ENCODE results near the gene RYR2. TPM values are rescaled to one million over a fixed set of nuclear protein-coding genes. Genes with fewer than 3 reads are reported as not detected.

Gene RYR2
- total RNA-seq, 1 experiment from 2014 or later: 0.90 TPM

DNA sequence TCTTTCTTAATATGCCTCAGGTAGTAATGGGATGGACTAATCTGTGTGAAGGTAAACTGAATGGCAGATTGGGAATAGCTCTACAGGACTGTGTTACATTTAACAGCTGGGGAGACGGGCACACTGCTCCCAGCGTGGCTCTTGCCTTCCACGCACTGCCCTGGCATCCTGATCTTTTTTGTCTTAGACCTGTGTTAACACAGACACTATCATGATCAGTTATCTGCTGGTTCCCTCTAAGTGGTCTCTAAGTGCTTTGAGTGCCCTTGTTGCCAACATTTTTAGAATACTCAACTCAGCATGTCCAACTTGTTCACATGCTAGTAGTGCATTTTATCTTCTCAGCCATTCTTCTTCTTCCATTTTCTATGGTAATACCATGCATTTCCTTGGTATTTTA is 208.1 kb downstream of the RYR2 start:
- Mint-ChIP-seq H3K9me3 (ENCODE audit: low read depth, unreplicated experiment) (peaks cover 6% of the 10 kb centered on the region), H3K4me1 (ENCODE audit: low read depth, unreplicated experiment) (no peaks in the 10 kb centered on the region), H3K4me3 (ENCODE audit: low read depth, unreplicated experiment) (no peak overlapping the region), H3K27me3 (ENCODE audit: unreplicated experiment) (no peaks in the 10 kb centered on the region), H3K27ac (ENCODE audit: unreplicated experiment) (no peak overlapping the region), H3K36me3 (ENCODE audit: insufficient read depth, unreplicated experiment) (no peaks in the 10 kb centered on the region)
- BruUV-seq (replicated peaks): no TSS peak
- intact Hi-C loops (cut with micrococcal nuclease; ENCODE audit: unreplicated experiment): no loop called here
- CTCF ChIA-PET: no interaction called here
- TF ChIP-seq, protein P1, sequence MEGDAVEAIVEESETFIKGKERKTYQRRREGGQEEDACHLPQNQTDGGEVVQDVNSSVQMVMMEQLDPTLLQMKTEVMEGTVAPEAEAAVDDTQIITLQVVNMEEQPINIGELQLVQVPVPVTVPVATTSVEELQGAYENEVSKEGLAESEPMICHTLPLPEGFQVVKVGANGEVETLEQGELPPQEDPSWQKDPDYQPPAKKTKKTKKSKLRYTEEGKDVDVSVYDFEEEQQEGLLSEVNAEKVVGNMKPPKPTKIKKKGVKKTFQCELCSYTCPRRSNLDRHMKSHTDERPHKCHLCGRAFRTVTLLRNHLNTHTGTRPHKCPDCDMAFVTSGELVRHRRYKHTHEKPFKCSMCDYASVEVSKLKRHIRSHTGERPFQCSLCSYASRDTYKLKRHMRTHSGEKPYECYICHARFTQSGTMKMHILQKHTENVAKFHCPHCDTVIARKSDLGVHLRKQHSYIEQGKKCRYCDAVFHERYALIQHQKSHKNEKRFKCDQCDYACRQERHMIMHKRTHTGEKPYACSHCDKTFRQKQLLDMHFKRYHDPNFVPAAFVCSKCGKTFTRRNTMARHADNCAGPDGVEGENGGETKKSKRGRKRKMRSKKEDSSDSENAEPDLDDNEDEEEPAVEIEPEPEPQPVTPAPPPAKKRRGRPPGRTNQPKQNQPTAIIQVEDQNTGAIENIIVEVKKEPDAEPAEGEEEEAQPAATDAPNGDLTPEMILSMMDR (IDR thresholded peaks at IDR 0.05; ENCODE audit: unreplicated experiment): no peak
- DNase-seq: no peak

DNA sequence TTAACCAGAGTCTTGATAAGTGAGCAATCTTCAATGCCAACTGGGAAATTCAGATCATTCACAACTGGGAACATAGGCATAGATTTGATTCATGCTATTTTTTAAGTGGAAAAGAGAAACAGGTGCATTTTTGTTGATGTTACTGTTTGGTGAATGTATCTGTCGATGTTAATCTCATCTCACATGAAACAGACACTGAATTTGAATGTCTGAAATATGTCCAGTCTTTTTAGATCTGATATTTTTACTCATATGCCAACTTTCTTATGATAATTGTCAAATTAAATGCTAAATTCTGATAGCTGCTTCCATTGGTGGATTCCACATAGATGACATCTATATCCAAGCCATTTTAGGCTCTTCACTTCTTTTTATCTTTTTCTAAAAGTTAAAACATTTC is 213.1 kb downstream of the RYR2 start:
- Mint-ChIP-seq H3K27me3 (ENCODE audit: unreplicated experiment) (no peaks in the 10 kb centered on the region), H3K36me3 (ENCODE audit: insufficient read depth, unreplicated experiment) (no peaks in the 10 kb centered on the region), H3K9me3 (ENCODE audit: low read depth, unreplicated experiment) (peaks cover 9% of the 10 kb centered on the region), H3K4me3 (ENCODE audit: low read depth, unreplicated experiment) (no peak overlapping the region), H3K4me1 (ENCODE audit: low read depth, unreplicated experiment) (no peaks in the 10 kb centered on the region), H3K27ac (ENCODE audit: unreplicated experiment) (no peak overlapping the region)
- TF ChIP-seq, protein P1 (IDR thresholded peaks at IDR 0.05; ENCODE audit: unreplicated experiment): no peak
- intact Hi-C loops (cut with micrococcal nuclease; ENCODE audit: unreplicated experiment): no loop called here
- CTCF ChIA-PET: interaction anchor here (0.6 kb wide), 1 partner anchor 758 kb away, joined by 5 read pairs; no protein-coding TSS in a partner anchor
- BruUV-seq (replicated peaks): no TSS peak
- no peak for DNase-seq

DNA sequence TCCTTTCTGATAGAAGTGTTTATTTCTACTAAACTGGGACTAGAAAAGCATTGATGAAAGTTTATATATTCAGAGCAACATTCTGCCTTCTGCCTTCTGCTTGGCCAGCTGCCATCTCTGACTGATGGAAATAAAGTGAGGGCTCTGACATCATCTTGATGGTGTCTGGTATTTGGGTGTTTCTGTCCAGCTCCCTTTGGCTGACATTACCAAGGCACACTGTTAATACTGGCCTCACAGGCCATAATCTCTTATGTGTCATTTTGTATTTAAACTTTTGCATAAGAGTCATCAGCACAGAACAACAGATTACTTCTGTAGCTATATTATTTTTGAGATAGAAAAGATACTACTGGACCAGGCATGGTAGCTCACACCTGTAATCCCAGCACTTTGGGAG is 216.9 kb downstream of the RYR2 start:
- CTCF ChIA-PET: no interaction called here
- H3K9me3 Mint-ChIP-seq (ENCODE audit: low read depth, unreplicated experiment): peaks cover 16% of the 10 kb centered on the region
- TF ChIP-seq, protein P1 (IDR thresholded peaks at IDR 0.05; ENCODE audit: unreplicated experiment): no peak
- no peaks in the 10 kb centered on the region for H3K4me1 Mint-ChIP-seq (ENCODE audit: low read depth, unreplicated experiment)
- H3K36me3 Mint-ChIP-seq (ENCODE audit: insufficient read depth, unreplicated experiment): no peaks in the 10 kb centered on the region
- BruUV-seq (replicated peaks): no TSS peak
- no peak overlapping the region for H3K4me3 Mint-ChIP-seq (ENCODE audit: low read depth, unreplicated experiment)
- no peaks in the 10 kb centered on the region for H3K27me3 Mint-ChIP-seq (ENCODE audit: unreplicated experiment)
- intact Hi-C loops (cut with micrococcal nuclease; ENCODE audit: unreplicated experiment): no loop called here
- no peak overlapping the region for H3K27ac Mint-ChIP-seq (ENCODE audit: unreplicated experiment)
- DNase-seq: no peak

DNA sequence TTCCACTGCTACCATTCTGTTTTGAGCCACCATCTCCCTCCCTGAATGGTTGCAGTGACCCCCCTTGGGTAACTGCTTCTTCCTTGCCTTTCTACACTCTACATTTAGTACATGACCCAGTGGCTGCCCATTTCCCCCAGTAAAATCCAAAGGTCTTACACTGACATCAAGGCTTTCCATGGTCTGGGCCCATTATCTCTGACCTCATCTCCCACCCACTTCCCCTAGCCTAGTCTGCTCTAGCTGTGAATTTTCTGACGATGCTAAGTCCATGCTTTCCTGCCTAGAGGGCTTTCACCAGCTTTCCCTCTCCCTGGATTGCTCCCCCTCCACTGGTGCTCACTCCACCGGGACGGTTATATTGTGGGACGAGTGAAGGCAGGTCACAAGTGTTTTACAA is 219.2 kb downstream of the RYR2 start:
- Mint-ChIP-seq H3K9me3 (ENCODE audit: low read depth, unreplicated experiment) (peaks cover 17% of the 10 kb centered on the region), H3K36me3 (ENCODE audit: insufficient read depth, unreplicated experiment) (no peaks in the 10 kb centered on the region), H3K27ac (ENCODE audit: unreplicated experiment) (no peak overlapping the region), H3K27me3 (ENCODE audit: unreplicated experiment) (no peaks in the 10 kb centered on the region), H3K4me1 (ENCODE audit: low read depth, unreplicated experiment) (no peaks in the 10 kb centered on the region), H3K4me3 (ENCODE audit: low read depth, unreplicated experiment) (no peak overlapping the region)
- intact Hi-C loops (cut with micrococcal nuclease; ENCODE audit: unreplicated experiment): no loop called here
- TF ChIP-seq, protein P1 (IDR thresholded peaks at IDR 0.05; ENCODE audit: unreplicated experiment): no peak
- CTCF ChIA-PET: no interaction called here
- no TSS peak for BruUV-seq (replicated peaks)
- DNase-seq: no peak

Data from Calu3 (cell line).